Measurements from ENCODE around the gene SEC16B. TPM values are rescaled to one million over a fixed set of nuclear protein-coding genes. Genes with fewer than 3 reads are reported as not detected.

The SEC16B gene
- total and polyA plus RNA-seq, 2 of the 13 experiments (the other 11 are each of a cell fraction or from before 2014, with no cell fraction given) = 4.6 to 5.8 TPM

- ChIA-PET CTCF (ENCODE audit: low intra/inter-chr PET ratio, low total read pairs) (no interaction called here), POLR2A (interaction anchor here (1.1 kb wide), 1 partner anchor 12 kb away, joined by 3 read pairs; the partner anchor contains the start of gene SEC16B)
- ATAC-seq = no peak
- Histone ChIP-seq H3K9me3 (ENCODE audit: low read length) (no peaks in the 10 kb centered on the region), H2AFZ (ENCODE audit: low read length) (no peak overlapping the region), H3K27ac (ENCODE audit: extremely low read length, insufficient read depth, low read length) (no peak overlapping the region), H3K4me1 (ENCODE audit: insufficient read depth, low read length) (peaks cover 5% of the 10 kb centered on the region), H3K9ac (ENCODE audit: insufficient read depth, low read depth, low read length) (no peak overlapping the region), H4K20me1 (ENCODE audit: insufficient read depth, low read length) (no peaks in the 10 kb centered on the region), H3K36me3 (replicated peaks in 1 of 2; ENCODE audit: control insufficient read depth in 1 of 2, insufficient read depth in 2 of 2, low read length in 2 of 2) (no peaks in the 10 kb centered on the region), H3K79me2 (ENCODE audit: insufficient read depth, low read length) (no peaks in the 10 kb centered on the region), H3K4me2 (ENCODE audit: low read depth, low read length) (no peak overlapping the region), H3K4me3 (replicated peaks in 1 of 3; ENCODE audit: insufficient read depth in 1 of 3, low read depth in 2 of 3, low read length in 3 of 3) (no peak overlapping the region), H3K27me3 (ENCODE audit: control insufficient read depth in 1 of 2, insufficient read depth in 2 of 2, low read length in 2 of 2) (no peaks in the 10 kb centered on the region)
- no peak for DNase-seq (ENCODE audit: low spot score)
- no TSS peak for BruUV-seq (replicated peaks)
- FAIRE-seq = no peak
- TF ChIP-seq TSC22D2 (CRISPR knock-in tag; IDR thresholded peaks at IDR 0.05; ENCODE audit: borderline replicate concordance) (no peak), REL (CRISPR knock-in tag; conservative IDR thresholded peaks at IDR 0.05) (no peak), EP300 (IDR thresholded peaks at IDR 0.05; ENCODE audit: low read depth in 2 of 2, low read length in 2 of 2) (no peak), EP300 (CRISPR knock-in tag; IDR thresholded peaks at IDR 0.05; ENCODE audit: borderline replicate concordance) (no peak), ZNF660 (CRISPR knock-in tag; IDR thresholded peaks at IDR 0.05; ENCODE audit: borderline replicate concordance, low read depth) (no peak)
- in situ Hi-C loops (cut with HindIII; ENCODE audit: extremely low pct_ligation_motif_present, low pct_unique_long_range_greater_than_20kb) (no loop called here), intact Hi-C loops (cut with micrococcal nuclease; ENCODE audit: unreplicated experiment) (no loop called here)
- 53% methylated on average over 1 of the region's 1 CpG for WGBS (ENCODE audit: low lambda C conversion rate)
These were observed 11.3 kb upstream of the SEC16B start for GRCh38 chr1:177981200-177981599.

- H3K4me3 ChIP-seq (replicated peaks in 1 of 3; ENCODE audit: insufficient read depth in 1 of 3, low read depth in 2 of 3, low read length in 3 of 3) = no peak overlapping the region
- H3K27ac ChIP-seq (ENCODE audit: extremely low read length, insufficient read depth, low read length) = no peak overlapping the region
- no peaks in the 10 kb centered on the region for H3K36me3 ChIP-seq (replicated peaks in 1 of 2; ENCODE audit: control insufficient read depth in 1 of 2, insufficient read depth in 2 of 2, low read length in 2 of 2)
- H2AFZ ChIP-seq (ENCODE audit: low read length) = no peak overlapping the region
- DNase-seq (ENCODE audit: low spot score) = no peak
- TF ChIP-seq CHD2 (IDR thresholded peaks at IDR 0.05; ENCODE audit: low read depth, low read length) = no peak
- no peak for TF ChIP-seq ZNF383 (CRISPR knock-in tag; IDR thresholded peaks at IDR 0.05; ENCODE audit: borderline replicate concordance)
- no peak for TF ChIP-seq NCOA1 (CRISPR knock-in tag; IDR thresholded peaks at IDR 0.05)
- TF ChIP-seq ARID4A (CRISPR knock-in tag; IDR thresholded peaks at IDR 0.05; ENCODE audit: borderline replicate concordance) = no peak
- TF ChIP-seq ZBTB25 (CRISPR knock-in tag; IDR thresholded peaks at IDR 0.05) = no peak
- no peak for TF ChIP-seq ZNF501 (CRISPR knock-in tag; IDR thresholded peaks at IDR 0.05)
- no peak for TF ChIP-seq MBNL3 (CRISPR knock-in tag; conservative IDR thresholded peaks at IDR 0.05)
- H3K79me2 ChIP-seq (ENCODE audit: insufficient read depth, low read length) = no peaks in the 10 kb centered on the region
- no peak for FAIRE-seq
- H4K20me1 ChIP-seq (ENCODE audit: insufficient read depth, low read length) = no peaks in the 10 kb centered on the region
- H3K27me3 ChIP-seq (ENCODE audit: control insufficient read depth in 1 of 2, insufficient read depth in 2 of 2, low read length in 2 of 2) = no peaks in the 10 kb centered on the region
- H3K4me2 ChIP-seq (ENCODE audit: low read depth, low read length) = no peak overlapping the region
- no peak overlapping the region for H3K9ac ChIP-seq (ENCODE audit: insufficient read depth, low read depth, low read length)
- no peaks in the 10 kb centered on the region for H3K9me3 ChIP-seq (ENCODE audit: low read length)
- no peaks in the 10 kb centered on the region for H3K4me1 ChIP-seq (ENCODE audit: insufficient read depth, low read length)
- intact Hi-C loops (cut with micrococcal nuclease; ENCODE audit: unreplicated experiment) = no loop called here
- no TSS peak for BruUV-seq (replicated peaks)
- POLR2A ChIA-PET = no interaction called here
- CTCF ChIA-PET (ENCODE audit: low intra/inter-chr PET ratio, low total read pairs) = no interaction called here
- in situ Hi-C loops (cut with HindIII; ENCODE audit: extremely low pct_ligation_motif_present, low pct_unique_long_range_greater_than_20kb) = no loop called here
- ATAC-seq = no peak
- WGBS (ENCODE audit: low lambda C conversion rate) = 80% methylated on average over 1 of the region's 1 CpG
These were observed 9.4 kb upstream of the SEC16B start for GRCh38 chr1:177979272-177979671.

All from HepG2 (cell line).